Hematopoietic multipotent progenitor cell treated with erythropoietin and hydrocortisone succinate and interleukin-3 and kit ligand, for 8 days (in vitro differentiated cells): Measurements from ENCODE around the gene PAF1.

ENCODE experiments used
- DNase-seq: peaks from one replicate; pipeline ENCODE4 v3.0.0-alpha.2; 2015

PAF1 gene

GRCh38 chr19:39405261-39405957 lies 14.5 kb upstream of the PAF1 start:
- DNase-seq = no peak

GRCh38 chr19:39403331-39404312 lies 12.7 kb upstream of the PAF1 start:
- peak; percentile 85 for DNase-seq

- peak; percentile 79 for DNase-seq
Observed at GRCh38 chr19:39402346-39403300, 11.7 kb upstream of the PAF1 start.

- peak; percentile 84 for DNase-seq
Observed at GRCh38 chr19:39401549-39402345, 10.8 kb upstream of the PAF1 start.

- no peak for DNase-seq
Observed at GRCh38 chr19:39401070-39401548, 10.2 kb upstream of the PAF1 start.

GRCh38 chr19:39400061-39400460 lies 9.2 kb upstream of the PAF1 start:
- DNase-seq = no peak

GRCh38 chr19:39399668-39400050 lies 8.8 kb upstream of the PAF1 start:
- DNase-seq = peak; percentile 53

GRCh38 chr19:39398297-39398864 lies 7.5 kb upstream of the PAF1 start:
- peak; percentile 88 for DNase-seq

GRCh38 chr19:39397360-39398296 lies 6.7 kb upstream of the PAF1 start:
- DNase-seq = peak; percentile 87

GRCh38 chr19:39390451-39390750 lies 505 bp downstream of the PAF1 start:
- DNase-seq = no peak

GRCh38 chr19:39389631-39390414 lies 1.1 kb downstream of the PAF1 start:
- no peak for DNase-seq

GRCh38 chr19:39388657-39389056 lies 2.2 kb downstream of the PAF1 start:
- no peak for DNase-seq

- DNase-seq = no peak
Observed at GRCh38 chr19:39386557-39386956, 4.3 kb downstream of the PAF1 start.

GRCh38 chr19:39385629-39386411 lies 5.1 kb downstream of the PAF1 start:
- DNase-seq = no peak

- DNase-seq = no peak
Observed at GRCh38 chr19:39384839-39385568, 5.9 kb downstream of the PAF1 start.

GRCh38 chr19:39382991-39383828 lies 7.7 kb downstream of the PAF1 start:
- DNase-seq = no peak
